Measurements from ENCODE around the gene RNF223. TPM values are rescaled to one million over a fixed set of nuclear protein-coding genes. Genes with fewer than 3 reads are reported as not detected.

The RNF223 gene
- total and polyA plus RNA-seq, 2 of the 13 experiments (the other 11 are each of a cell fraction or from before 2014, with no cell fraction given): 0.03 TPM; not detected in 1

- no peak for TF ChIP-seq ZBTB40 (IDR thresholded peaks at IDR 0.05)
- peak; percentile 2; the same call in 1 of the 2 replicates for TF ChIP-seq ZBTB40 (CRISPR knock-in tag; IDR thresholded peaks at IDR 0.05)
- no peak for TF ChIP-seq MED1 (CRISPR knock-in tag; IDR thresholded peaks at IDR 0.05)
- TF ChIP-seq POGZ (CRISPR knock-in tag; IDR thresholded peaks at IDR 0.05): no peak
- no peak for TF ChIP-seq HBP1 (CRISPR knock-in tag; IDR thresholded peaks at IDR 0.05; ENCODE audit: low read depth)
- TF ChIP-seq ZNF407 (CRISPR knock-in tag; IDR thresholded peaks at IDR 0.05; ENCODE audit: not compliant biosample characterization): no peak
- no peak for TF ChIP-seq GABPA (IDR thresholded peaks at IDR 0.05; ENCODE audit: low read depth, low read length)
- TF ChIP-seq GABPA (CRISPR knock-in tag; IDR thresholded peaks at IDR 0.05; ENCODE audit: low read depth): peak; percentile 67
- no peak for TF ChIP-seq ZBTB42 (CRISPR knock-in tag; IDR thresholded peaks at IDR 0.05)
Observed at GRCh38 chr1:1115786-1116700, 41.9 kb upstream of the RNF223 start, which contains the start of gene C1orf159 (continued).

Data from HepG2 (cell line).